HG03280 (cell line): Measurements from ENCODE around the gene WDR93.
"Not testable (repeated sequence)": the region's sequence is repeated elsewhere in the genome, so short reads cannot be mapped to it uniquely, and the experiment has no call there.

Experiments
- ATAC-seq: cut with Tn5 transposase; IDR thresholded peaks from one replicate; pipeline ENCODE4 v1.9.1; 2021; ENCODE audit warnings: mild to moderate bottlenecking, moderate library complexity; ENCODE audit not compliant: unreplicated experiment

WDR93 gene

DNA sequence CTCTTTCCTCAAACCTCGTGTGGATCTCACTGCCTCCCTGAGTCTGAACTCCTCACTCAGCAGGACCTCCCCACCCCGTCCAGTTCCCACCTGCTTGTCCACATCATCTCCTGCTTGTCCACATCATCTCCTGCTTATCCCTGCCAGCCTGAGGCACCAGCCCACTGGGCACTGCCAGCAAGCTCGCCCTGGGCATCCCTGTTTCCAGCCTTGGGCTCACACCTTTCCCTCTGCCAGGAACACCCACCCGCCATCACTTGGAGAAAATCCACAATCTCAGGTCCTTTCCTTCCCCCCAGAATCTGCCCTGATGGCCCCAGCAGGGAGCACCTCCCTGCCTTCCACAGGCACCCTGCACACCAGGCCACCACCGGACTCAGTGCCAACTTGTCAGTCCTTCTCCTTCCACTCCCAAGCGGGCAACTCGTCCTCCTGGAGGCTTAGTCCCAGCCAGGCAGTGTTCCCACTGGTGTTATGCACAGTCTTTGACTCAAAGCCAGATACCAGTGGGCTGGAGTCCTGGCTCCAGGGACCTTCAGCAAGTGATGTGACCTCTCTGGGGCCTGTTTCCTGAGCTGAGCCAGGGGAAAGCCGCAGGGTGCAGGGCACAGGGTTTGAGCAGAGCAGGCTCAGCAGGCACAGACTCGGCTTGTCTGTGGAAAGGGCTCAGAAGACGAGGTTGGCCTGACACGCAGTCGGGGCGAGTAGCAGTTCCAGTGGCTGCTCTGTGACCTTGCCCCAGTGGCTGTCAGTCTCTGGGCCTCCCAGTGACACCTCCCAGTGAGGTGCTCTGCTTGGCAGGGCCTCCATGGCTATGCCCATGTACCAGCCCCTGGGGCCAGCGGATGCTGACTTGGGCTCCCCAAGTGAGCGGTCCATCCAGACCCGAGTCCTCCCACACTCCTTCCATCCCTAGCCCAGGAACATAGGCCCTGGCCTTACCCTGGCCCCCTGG is 76.0 kb downstream of the WDR93 start:
- no peak for ATAC-seq

DNA sequence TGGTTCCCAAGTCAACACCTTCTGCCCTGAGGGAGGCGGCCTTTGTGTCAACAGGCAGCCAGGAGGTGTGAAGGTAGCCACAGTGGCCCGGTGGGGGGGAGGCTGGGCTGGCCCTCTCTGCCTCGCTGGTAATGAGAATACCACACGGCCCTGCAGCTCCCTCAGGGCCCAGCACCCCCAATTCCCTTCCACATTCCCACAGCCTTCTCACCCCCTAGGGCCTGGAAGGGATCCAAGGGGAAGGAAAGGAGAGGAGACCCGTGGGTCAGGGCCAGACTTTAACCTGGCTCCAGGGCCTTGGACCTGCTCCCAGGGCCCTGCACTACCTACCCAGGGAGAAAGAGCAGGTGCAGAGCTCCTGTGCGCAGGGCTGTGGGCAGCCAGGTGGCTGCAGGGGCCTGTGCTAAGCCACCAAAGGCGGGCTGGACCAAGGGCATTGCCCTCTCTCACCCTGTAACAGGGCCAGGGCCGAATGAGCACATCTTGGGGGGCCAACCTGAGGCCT is 76.9 kb downstream of the WDR93 start:
- no peak for ATAC-seq

DNA sequence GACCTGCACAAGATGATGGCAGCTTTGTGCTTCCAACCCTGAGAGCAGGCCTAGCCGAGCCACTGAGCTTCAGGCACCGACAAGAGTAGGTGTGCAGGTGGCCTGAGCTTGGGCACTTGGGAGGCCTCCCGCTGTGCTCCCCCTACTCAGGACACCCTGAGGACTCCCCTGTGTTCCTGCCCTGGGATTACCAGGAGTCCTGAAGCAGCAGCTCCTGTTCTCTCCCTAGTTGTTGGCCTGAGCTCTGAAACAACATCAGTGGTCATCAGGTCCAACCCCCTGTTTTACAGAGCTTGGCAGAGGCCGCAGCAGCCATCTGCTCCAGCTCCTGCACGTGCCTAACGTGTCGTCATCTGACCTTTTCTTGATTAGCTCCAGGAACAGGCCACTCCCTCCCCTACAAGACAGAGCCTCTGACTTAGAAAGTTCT is 77.5 kb downstream of the WDR93 start:
- ATAC-seq = no peak

DNA sequence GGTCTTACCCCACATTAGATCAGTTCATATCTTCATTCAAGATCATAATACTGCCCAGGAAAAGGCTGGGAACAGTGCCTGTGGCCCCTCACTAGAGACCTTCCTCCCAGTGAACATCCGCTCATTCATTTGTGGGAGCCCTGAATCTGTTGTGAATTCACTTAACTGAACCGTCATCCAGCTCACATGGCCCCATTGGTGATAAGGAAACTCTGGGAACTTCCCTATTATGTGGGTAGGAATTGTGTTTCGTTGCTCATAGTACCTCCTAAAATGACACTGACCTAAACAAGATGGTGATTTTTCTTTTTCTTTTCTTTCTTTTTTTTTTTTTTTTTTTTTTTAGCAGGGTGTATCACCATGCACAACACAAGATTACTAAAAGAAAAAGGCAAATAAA is 78.8 kb downstream of the WDR93 start:
- no peak for ATAC-seq

DNA sequence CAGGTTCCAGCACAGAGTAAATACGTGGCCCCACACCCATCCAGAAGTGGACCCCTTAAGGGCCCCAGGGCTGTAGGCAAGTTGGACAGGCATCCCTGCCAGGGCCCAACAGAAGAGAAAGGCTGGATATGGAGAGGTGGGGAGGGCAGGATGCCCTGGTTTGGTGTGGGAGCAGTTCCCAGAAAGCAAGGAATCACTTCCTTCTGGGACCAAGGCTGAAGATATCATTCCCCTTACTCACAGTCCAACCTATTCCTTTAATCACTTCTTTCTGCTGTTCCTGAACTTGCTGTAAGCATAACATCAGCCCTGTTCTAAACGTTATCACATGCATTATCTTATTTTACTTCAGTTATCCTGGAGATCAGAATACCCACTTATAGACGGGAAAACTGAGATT is 79.4 kb downstream of the WDR93 start:
- ATAC-seq = no peak

DNA sequence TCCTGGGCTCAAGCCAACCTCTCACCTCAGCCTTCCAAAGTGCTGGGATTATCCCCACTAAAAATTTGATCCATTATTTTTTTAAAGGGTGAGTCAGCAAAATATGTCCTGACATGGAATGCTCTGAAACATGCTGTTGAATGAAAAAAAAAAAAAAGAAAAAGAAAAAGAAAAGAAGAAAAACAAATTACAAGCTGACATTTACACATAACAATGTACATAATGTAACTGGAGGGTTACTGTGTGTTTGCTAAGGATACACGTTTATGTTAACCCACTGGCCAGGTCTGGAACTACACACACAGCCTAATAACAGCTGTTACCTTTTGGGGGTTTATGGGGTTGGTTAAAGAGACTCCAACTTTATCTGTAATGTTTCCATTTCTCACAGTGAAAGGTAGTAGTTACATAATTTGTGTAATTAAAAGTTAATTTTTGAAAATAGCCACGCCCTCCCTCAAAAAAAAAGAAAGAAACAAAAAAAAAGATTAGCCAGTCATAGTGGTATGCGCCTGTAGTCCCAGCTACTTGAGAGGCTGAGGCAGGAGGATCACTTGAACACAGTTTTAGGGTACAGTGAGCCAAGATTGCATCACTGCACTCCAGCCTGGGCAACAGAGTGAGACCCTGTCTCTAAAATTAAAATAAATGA is 82.4 kb downstream of the WDR93 start:
- no peak for ATAC-seq

DNA sequence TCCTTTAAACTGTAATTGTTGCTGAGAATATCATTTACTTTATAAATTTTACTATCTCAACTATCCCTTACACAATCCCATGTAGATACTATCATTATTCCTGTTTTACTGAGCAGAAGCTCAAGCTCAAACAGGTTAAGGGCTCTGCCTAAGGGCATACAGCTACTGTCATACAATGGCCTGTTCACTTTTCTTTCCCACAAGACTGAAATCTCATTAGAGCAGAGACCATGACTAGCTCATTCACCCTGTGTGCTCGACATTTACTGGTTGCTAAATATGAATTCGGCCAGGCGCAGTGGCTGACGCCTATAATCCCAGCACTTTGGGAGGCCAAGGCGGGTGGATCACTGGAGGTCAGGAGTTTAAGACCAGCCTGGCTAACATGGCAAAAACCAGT is 83.9 kb downstream of the WDR93 start:
- no peak for ATAC-seq

DNA sequence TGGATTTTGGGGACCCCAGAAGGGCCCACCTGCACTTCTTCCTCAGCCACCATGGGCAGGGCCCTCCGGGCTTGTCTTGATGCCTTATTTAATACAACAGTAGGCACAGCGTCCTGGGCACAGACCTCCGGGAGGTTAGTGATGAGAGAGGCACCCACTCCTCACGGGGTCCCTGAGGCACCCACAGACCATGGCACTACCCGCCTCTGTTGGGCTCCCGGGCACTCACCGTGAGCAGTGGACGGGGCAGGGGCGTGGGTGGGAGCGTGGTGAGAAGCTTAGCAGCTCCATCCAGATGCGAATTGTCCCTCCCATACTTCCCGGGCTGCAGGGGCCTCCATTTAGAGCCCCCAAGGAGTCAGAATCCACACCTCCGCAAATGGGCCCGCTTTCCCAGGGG is 85.2 kb downstream of the WDR93 start:
- no peak for ATAC-seq

DNA sequence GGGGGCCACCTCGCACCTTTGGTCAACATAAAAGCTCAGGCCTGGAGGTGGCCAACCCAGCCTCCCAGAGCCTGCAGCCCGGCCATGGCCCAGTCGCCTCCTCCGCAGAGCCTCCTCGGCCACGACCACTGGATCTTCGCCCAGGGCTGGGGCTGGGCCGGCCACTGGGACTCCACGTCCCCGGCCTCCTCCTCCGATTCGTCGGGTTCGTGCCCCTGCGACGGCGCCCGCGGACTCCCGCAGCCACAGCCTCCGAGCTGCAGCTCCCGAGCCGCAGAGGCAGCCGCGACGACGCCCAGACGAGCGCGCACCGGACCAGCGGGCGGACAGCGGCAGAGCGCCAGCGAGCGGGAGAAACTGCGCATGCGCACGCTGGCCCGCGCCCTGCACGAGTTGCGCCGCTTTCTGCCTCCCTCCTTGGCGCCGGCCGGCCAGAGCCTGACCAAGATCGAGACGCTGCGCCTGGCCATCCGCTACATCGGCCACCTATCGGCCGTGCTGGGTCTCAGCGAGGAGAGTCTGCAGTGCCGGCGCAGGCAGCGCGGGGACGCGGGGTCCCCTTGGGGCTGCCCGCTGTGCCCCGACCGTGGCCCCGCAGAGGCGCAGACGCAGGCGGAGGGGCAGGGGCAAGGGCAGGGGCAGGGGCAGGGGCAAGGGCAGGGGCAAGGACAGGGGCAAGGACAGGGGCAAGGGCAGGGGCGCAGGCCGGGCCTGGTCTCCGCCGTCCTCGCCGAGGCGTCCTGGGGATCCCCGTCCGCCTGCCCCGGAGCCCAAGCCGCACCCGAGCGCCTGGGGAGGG is 85.9 kb downstream of the WDR93 start, which contains the start of gene MESP2:
MESP2 (plus strand) TSS at position 59 of the 799 bp plus-strand sequence; CDS start at position 85, 26 bp downstream.
- ATAC-seq = peak; percentile 58

DNA sequence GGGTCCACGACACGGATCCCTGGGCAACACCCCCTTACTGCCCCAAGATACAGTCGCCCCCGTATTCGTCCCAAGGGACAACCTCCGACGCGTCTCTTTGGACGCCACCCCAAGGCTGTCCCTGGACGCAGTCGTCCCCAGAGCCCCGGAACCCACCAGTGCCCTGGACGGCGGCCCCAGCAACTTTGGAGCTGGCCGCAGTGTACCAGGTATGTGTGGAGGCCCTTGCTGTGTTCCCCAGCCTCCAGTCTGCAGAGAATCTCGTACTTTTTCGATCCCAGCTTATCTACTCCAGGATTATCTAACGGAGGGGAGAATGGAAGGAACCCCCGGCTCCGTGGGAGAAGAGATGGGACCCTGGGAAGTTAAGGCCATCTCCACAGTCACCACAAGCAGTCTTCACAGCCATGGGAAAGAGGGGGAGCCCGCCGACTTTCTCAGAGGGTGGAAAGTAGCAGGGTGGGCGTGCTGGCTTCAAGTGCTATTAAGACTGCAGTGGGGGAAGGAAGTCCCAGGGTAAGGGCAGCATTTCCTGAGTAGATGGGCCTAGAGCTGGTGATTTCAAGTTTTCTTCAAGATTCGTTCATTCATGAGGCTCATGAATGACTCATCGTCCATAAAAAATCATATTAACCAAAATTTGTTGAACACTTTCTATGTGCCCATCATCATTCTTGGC is 86.6 kb downstream of the WDR93 start:
- no peak for ATAC-seq

DNA sequence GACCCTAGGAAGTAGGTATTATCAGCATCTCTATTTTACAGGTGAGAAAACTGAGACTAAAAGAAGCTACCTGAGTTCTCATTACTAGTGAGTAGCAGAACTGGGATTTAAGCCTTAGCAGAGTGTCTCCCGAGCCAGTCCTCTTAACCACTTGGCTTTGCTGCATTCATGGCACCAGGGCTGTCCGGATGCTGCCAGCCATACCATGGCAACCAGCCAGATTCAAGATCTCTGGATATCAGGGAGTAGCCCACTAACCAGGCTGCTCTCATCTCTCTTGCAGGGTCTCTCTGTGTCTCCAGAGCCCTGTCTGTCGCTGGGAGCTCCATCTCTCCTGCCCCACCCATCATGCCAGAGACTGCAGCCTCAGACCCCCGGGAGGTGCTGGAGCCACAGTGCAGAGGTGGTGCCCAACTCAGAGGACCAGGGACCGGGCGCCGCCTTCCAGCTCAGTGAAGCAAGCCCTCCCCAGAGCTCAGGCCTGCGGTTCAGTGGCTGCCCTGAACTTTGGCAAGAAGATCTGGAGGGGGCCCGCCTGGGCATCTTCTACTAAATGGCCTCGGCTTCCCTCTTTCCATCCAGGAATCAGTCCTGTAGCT is 87.3 kb downstream of the WDR93 start:
- no peak for ATAC-seq

DNA sequence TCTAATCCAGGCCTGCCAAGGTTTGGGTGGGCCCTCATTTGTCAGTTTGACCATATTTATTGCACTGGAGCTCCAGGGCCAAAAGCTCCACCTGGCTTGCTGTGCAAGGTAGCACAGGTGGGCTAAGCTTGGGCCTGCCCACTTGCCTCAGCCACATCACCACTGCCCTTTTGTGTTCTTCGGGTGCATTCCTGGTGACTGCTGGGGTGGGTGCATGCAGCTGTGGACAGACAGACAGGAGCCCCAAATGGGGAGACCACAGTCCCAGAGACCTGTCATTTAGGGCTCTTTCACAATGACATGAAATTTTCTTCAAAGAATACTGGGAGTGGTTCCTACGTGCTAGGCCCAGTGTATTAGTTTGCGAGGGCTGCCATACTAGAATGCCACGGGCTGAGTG is 88.2 kb downstream of the WDR93 start:
- no peak for ATAC-seq

DNA sequence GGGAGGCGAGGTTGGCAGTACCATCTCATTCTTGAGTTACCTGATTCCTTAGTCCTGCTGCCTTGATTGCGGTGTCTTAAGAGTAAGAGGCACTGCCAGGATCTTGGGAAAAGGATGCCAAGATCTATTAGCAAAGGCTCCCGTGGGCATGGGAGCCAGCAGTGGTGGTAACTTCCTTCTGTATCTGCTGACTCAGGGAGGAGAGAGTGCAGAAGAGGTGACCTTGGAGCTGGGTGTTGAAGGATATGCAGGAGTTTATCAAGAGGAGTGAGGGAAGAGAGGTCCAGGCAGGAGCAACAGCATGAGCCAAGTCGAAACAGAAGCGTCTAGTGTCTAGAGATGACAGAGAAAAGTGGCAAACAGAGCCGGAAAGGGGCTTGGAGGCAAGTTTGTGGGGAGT is 90.0 kb downstream of the WDR93 start:
- ATAC-seq = no peak

DNA sequence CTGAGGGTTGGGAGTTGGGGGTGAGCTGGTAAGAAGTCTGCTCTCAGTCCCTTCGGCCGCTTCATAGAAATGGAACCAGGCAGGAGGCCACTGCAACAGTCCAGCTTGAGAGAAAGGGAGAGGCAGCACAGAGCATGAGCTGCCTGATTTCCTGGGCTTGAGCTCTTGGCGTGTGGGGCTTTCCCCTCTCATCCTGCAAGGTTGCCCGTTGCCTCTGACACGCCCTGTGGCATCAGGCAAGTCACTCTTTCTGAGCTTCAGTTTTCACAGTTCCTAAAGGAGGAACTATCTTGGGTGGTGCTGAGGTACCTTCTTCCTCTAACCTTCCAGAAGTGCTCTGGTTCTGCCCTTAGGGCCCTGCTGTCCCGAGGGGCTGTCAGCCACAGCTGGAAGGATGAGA is 90.4 kb downstream of the WDR93 start:
- ATAC-seq = no peak

DNA sequence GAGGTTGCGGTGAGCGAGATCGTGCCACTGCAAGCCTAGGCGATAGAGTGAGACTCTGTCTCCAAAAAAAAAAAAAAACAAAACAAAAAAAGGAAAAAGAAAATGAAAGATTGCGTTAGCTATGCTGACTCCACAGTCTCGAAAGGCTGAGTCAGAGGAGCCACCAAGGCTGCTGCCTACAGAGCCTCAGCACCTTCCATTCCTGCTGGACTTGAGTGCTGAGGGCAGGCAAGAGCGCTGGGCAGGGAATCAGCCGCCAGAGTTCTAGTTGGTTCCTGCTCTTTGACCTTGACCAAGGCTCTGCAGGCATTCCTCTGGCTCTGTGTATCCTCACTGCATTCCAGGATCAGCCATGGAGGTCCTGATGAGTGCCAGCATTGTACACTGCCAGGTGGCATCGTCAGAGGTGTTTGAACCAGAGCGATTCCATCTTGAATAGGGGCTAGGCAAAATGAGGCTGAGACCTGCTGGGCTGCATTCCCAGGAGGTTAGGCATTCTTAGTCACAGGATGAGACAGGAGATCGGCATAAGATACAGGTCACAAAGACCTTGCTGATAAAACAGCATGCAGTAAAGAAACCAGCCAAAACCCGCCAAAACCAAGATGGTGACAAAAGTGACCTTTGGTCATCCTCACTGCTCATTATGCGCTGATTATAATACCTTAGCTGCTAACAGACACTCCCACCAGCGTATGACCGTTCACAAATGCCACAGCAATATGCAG is 91.4 kb downstream of the WDR93 start:
- no peak for ATAC-seq

DNA sequence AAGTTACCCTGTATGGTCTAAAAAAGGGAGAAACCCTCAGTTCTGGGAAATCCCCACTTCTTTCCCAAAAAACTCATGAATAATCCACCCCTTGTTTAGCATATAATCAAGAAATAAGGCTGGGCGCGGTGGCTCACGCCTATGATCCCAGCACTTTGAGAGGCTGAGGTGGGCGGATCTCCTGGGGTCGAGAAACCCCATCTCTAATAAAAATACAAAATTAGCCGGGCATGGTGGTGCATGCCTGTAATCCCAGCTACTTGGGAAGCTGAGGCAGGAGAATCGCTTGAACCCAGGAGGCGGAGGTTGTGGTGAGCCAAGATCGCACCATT is 92.0 kb downstream of the WDR93 start:
- not testable (repeated sequence) for ATAC-seq

DNA sequence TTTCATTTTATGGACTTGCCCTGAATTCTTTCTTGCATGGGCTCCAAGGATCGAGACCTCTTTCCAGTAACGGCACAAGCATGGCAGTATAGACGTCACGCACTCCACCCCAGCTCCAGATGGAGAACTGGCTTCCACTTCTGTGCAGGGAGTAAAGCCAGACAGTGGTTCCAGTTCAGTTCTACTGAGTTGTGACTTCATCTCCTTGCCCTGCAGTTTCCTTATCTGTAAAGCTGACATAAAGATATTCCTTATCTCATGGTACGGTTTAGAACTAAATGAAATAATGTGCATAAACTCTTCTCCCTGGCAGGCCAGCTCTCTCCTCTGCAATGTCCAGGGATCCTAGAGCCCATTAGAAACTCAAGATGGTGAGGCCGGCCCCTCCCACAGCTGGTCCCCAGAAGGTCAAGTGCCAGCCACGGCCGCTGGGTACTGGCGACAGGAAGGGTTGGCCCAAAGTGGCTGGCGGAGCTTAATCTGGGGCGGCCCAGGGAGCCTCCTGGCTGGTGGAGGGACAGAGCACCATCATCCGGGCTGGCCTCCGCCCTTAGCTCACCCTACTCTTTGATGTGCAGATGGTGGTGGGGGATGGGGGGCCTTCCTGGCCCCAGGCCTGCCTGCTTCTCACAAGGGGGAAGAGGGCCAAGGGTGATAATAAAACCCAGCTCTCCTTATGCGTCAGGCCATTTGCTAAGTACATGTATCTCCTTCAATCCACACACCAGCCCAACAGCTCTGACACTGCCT is 92.7 kb downstream of the WDR93 start:
- no peak for ATAC-seq

DNA sequence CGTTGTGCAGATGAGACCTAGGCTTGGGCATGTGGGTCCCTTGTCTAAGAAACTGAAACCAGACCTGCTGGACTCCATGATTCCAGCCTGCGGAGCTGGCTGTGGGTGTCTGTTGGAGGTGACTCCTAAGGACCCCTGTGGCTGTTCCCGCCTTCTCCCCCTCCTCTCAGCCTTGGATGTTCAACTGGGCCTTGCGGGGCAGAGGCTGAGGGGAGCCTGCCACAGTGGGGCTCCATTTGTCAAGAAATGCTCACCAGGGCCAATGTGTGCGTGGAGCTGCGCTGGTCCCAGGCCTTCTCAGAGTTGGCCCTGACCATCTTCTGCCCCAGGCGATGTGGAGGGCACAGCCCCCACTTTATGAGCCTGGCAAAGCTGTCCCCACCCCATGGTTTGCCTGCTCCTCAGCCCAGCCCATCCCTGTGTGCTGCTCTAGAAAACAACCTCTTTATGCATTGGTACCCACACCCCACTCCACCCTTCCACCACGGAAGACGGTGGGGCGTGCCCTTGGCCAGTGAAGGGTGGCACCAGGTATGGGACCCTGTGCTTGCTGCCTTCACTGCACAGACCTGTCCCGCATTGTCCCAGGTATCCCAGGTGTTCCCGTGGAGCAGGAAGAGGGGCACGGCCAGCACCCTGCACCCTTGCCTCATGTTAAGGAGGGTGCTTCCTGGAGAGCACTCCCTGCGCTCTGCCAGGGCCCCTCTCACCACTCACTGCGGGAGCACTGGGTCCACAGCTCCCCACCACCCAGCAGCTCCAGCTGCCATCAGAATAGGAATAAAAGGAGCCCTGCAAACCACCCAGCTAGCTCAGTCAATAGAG is 93.5 kb downstream of the WDR93 start:
- no peak for ATAC-seq
